ENCODE results near the gene ZEB1. TPM values are rescaled to one million over a fixed set of nuclear protein-coding genes. Genes with fewer than 3 reads are reported as not detected.

The ZEB1 gene
- total and polyA plus RNA-seq, 2 donors, result 17.8 to 71.5 TPM

- no peaks in the 10 kb centered on the region for H3K9me3 ChIP-seq (ENCODE audit: control insufficient read depth in 2 of 2, insufficient read depth in 1 of 2, low read length in 1 of 2)
- peaks cover 12 to 30% of the 10 kb centered on the region in 2 donors for H3K4me1 ChIP-seq (ENCODE audit: control insufficient read depth in 2 of 2, insufficient read depth in 2 of 2, low read length in 2 of 2)
- WGBS, result 93% methylated on average over 4 of the region's 4 CpGs
- H3K27ac ChIP-seq (ENCODE audit: low read depth in 1 of 2, low read length in 1 of 2), result no peak overlapping the region
- H3K4me3 ChIP-seq (ENCODE audit: low read length in 2 of 2), result no peak overlapping the region
- H3K27me3 ChIP-seq (ENCODE audit: control insufficient read depth in 2 of 2, insufficient read depth in 1 of 2, low read length in 1 of 2), result no peaks in the 10 kb centered on the region
- H3K36me3 ChIP-seq (ENCODE audit: control insufficient read depth in 2 of 2, insufficient read depth in 2 of 2, low read length in 1 of 2), result no peaks in the 10 kb centered on the region
- DNase-seq (ENCODE audit: low read depth in 6 of 9, low spot score in 9 of 9), result no peak
Observed at GRCh38 chr10:31578951-31579350, 259.9 kb downstream of the ZEB1 start.

Measured in thymus (tissue), 11 donors.